C4-2B (cell line): ENCODE results near the gene SHISAL1.

ENCODE experiments used
- ZFX ChIP-seq: fragments of 450-650 bp; IDR thresholded peaks from 2 replicates; pipeline ENCODE4 v1.6.1; 2017
- TF ChIP-seq, protein P1 (sequence below): fragments of 450-650 bp; conservative IDR thresholded peaks from 2 replicates; pipeline ENCODE4 v1.5.1; 2017; ENCODE audit warnings: mild to moderate bottlenecking

DNA sequence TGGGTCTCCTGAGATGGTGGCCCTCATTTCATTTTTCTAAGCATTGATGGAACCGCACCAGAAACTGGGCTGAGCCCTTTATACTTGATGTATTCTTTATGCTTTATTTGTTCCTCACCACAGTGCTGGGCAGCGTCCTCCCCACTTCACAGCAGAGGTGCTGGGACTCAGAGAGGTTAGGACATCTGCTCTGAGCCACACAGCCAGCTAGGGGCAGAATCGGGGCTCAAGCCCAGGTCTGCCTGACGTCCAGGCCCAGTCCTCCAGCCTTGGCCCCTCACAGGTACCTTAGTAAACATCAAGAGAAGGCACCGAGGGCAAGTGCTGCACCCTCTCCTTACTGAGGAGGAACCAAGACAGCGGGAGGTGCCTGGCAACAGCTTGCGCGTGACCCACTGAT lies 20.2 kb upstream of the SHISAL1 start:
- TF ChIP-seq, protein P1, sequence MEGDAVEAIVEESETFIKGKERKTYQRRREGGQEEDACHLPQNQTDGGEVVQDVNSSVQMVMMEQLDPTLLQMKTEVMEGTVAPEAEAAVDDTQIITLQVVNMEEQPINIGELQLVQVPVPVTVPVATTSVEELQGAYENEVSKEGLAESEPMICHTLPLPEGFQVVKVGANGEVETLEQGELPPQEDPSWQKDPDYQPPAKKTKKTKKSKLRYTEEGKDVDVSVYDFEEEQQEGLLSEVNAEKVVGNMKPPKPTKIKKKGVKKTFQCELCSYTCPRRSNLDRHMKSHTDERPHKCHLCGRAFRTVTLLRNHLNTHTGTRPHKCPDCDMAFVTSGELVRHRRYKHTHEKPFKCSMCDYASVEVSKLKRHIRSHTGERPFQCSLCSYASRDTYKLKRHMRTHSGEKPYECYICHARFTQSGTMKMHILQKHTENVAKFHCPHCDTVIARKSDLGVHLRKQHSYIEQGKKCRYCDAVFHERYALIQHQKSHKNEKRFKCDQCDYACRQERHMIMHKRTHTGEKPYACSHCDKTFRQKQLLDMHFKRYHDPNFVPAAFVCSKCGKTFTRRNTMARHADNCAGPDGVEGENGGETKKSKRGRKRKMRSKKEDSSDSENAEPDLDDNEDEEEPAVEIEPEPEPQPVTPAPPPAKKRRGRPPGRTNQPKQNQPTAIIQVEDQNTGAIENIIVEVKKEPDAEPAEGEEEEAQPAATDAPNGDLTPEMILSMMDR = no peak
- no peak for TF ChIP-seq ZFX
